ENCODE results near the gene GABRA4.

GABRA4 gene

GRCh38 chr4:46931981-46932380 is 61.4 kb downstream of the GABRA4 start:
- H3K4me3 ChIP-seq (ENCODE audit: low read length), result no peak overlapping the region
- no peak for TF ChIP-seq ZNF274 (IDR thresholded peaks at IDR 0.05; ENCODE audit: low read depth, low read length)

- TF ChIP-seq ZNF274 (IDR thresholded peaks at IDR 0.05; ENCODE audit: low read depth, low read length), result no peak
- no peak overlapping the region for H3K4me3 ChIP-seq (ENCODE audit: low read length)
Observed at GRCh38 chr4:46930891-46931290, 62.5 kb downstream of the GABRA4 start.

GRCh38 chr4:46927201-46927600 is 66.2 kb downstream of the GABRA4 start:
- no peak for TF ChIP-seq ZNF274 (IDR thresholded peaks at IDR 0.05; ENCODE audit: low read depth, low read length)
- no peak overlapping the region for H3K4me3 ChIP-seq (ENCODE audit: low read length)

- no peak overlapping the region for H3K4me3 ChIP-seq (ENCODE audit: low read length)
- no peak for TF ChIP-seq ZNF274 (IDR thresholded peaks at IDR 0.05; ENCODE audit: low read depth, low read length)
Observed at GRCh38 chr4:46924789-46925529, 68.4 kb downstream of the GABRA4 start.

GRCh38 chr4:46922205-46922604 is 71.2 kb downstream of the GABRA4 start:
- no peak for TF ChIP-seq ZNF274 (IDR thresholded peaks at IDR 0.05; ENCODE audit: low read depth, low read length)
- no peak overlapping the region for H3K4me3 ChIP-seq (ENCODE audit: low read length)

GRCh38 chr4:46909078-46909477 is 84.3 kb downstream of the GABRA4 start, which contains the start of gene COX7B2:
Gene COX7B2 (minus strand): TSS chr4:46909245. CDS start chr4:46735192, 174,053 bp downstream.
- no peak for TF ChIP-seq ZNF274 (IDR thresholded peaks at IDR 0.05; ENCODE audit: low read depth, low read length)

GRCh38 chr4:46908148-46908547 is 85.2 kb downstream of the GABRA4 start:
- no peak for TF ChIP-seq ZNF274 (IDR thresholded peaks at IDR 0.05; ENCODE audit: low read depth, low read length)

More at GRCh38 chr4:46909078-46909477, 84.3 kb downstream of the GABRA4 start, which contains the start of gene COX7B2:
- H3K4me3 ChIP-seq (ENCODE audit: low read length), result no peak within 1 kb of the TSS

GRCh38 chr4:46900082-46900481 is 93.3 kb downstream of the GABRA4 start:
- no peak for TF ChIP-seq ZNF274 (IDR thresholded peaks at IDR 0.05; ENCODE audit: low read depth, low read length)
- no peak overlapping the region for H3K4me3 ChIP-seq (ENCODE audit: low read length)

More at GRCh38 chr4:46908148-46908547, 85.2 kb downstream of the GABRA4 start:
- H3K4me3 ChIP-seq (ENCODE audit: low read length), result no peak overlapping the region

GRCh38 chr4:46894826-46895225 is 98.6 kb downstream of the GABRA4 start:
- no peak for TF ChIP-seq ZNF274 (IDR thresholded peaks at IDR 0.05; ENCODE audit: low read depth, low read length)
- H3K4me3 ChIP-seq (ENCODE audit: low read length), result no peak overlapping the region

- H3K4me3 ChIP-seq (ENCODE audit: low read length), result no peak overlapping the region
- no peak for TF ChIP-seq ZNF274 (IDR thresholded peaks at IDR 0.05; ENCODE audit: low read depth, low read length)
Observed at GRCh38 chr4:46890056-46890455, 103.3 kb downstream of the GABRA4 start.

GRCh38 chr4:46889410-46889809 is 104.0 kb downstream of the GABRA4 start:
- no peak for TF ChIP-seq ZNF274 (IDR thresholded peaks at IDR 0.05; ENCODE audit: low read depth, low read length)
- H3K4me3 ChIP-seq (ENCODE audit: low read length), result no peak overlapping the region

- TF ChIP-seq ZNF274 (IDR thresholded peaks at IDR 0.05; ENCODE audit: low read depth, low read length), result no peak
- no peak overlapping the region for H3K4me3 ChIP-seq (ENCODE audit: low read length)
Observed at GRCh38 chr4:46886711-46887110, 106.7 kb downstream of the GABRA4 start.

- TF ChIP-seq ZNF274 (IDR thresholded peaks at IDR 0.05; ENCODE audit: low read depth, low read length), result no peak
- no peak overlapping the region for H3K4me3 ChIP-seq (ENCODE audit: low read length)
Observed at GRCh38 chr4:46878641-46879040, 114.7 kb downstream of the GABRA4 start.

GRCh38 chr4:46874811-46875210 is 118.6 kb downstream of the GABRA4 start:
- TF ChIP-seq ZNF274 (IDR thresholded peaks at IDR 0.05; ENCODE audit: low read depth, low read length), result no peak
- no peak overlapping the region for H3K4me3 ChIP-seq (ENCODE audit: low read length)

GRCh38 chr4:46870411-46870810 is 123.0 kb downstream of the GABRA4 start:
- TF ChIP-seq ZNF274 (IDR thresholded peaks at IDR 0.05; ENCODE audit: low read depth, low read length), result no peak
- H3K4me3 ChIP-seq (ENCODE audit: low read length), result no peak overlapping the region
